GM12891 (cell line): Measurements from ENCODE around the gene ACTR6.

ENCODE experiments used
- POLR2AphosphoS5 ChIP-seq: IDR thresholded peaks from 2 replicates; pipeline ENCODE4 v1.6.1; 2011; ENCODE audit warnings: low read depth, low read length, control low read depth
- TAF1 ChIP-seq: IDR thresholded peaks from 2 replicates; pipeline ENCODE4 v1.6.1; 2011; ENCODE audit warnings: low read depth, low read length, control low read depth

DNA sequence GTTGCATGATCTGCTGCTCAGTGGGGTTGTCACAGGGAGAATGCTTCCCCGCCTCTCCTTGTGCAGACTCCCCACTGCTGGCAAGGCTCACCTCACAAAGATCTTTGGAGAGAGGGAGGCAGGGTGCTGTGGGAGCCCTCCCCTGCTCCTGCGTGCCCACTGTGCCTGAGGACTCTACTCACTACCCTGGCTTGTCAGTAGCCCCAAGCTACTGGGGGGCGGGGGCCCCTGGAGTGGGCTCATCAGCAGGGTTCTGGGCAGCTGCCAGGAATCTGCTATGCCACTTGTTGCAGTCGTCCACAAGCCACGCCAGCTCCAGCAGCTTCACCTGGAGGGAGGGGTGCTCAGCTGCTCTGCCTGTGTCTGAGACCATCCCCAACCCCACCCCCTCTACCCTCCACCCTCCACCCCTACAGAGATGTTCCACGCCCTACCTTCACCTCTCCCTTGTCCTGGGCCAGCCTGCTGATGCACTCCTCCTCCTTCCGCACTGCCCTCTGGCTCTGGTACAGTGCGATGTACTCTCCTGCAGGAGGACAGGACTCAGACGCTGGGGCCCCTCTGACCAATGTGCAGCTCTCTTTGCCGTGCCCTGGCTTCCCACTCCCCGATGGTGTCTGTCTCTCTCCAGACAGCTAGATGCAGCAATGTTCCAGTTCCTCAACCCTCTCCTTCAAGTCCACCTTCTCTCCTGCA, 43.7 kb upstream of the ACTR6 start:
- no peak for TF ChIP-seq TAF1
- TF ChIP-seq POLR2AphosphoS5: no peak
